Pancreas (tissue), 10 donors: ENCODE results near the gene STK10. TPM values are rescaled to one million over a fixed set of nuclear protein-coding genes. Genes with fewer than 3 reads are reported as not detected.

Experiments
- ATAC-seq, 4 donors: fragments of 200-7000 bp; cut with Tn5 transposase; one replicate each; pipeline versions ENCODE4 v1.8.0 to v1.9.1; 2020; ENCODE audit warnings: mild to moderate bottlenecking in 4 of 4, moderate library complexity in 4 of 4
- DNase-seq, 6 donors: peaks; one replicate each; pipeline ENCODE4 v3.0.0-alpha.2; 2020
- FAIRE-seq: peaks from 2 replicates; lab custom pipeline; 2012; peaks lifted over from hg19 to GRCh38; lab: Jason Lieb, UNC
- H3K27ac ChIP-seq, 4 donors: fragments of 200-600 bp; sonication (generic); 1 replicate in 3 of 4; 2 replicates in 1 of 4; pipeline versions ENCODE4 v1.5.0 to v1.8.0; 2020
- H3K27me3 ChIP-seq, 4 donors: fragments of 200-600 bp; one replicate each; pipeline ENCODE4 v1.8.0; 2021
- H3K36me3 ChIP-seq, 3 donors: fragments of 200-600 bp; sonication (generic) in 1 of 3; one replicate each; pipeline versions ENCODE4 v1.5.0 to v1.8.0; 2020 to 2021
- H3K4me1 ChIP-seq, 3 donors: fragments of 200-600 bp; one replicate each; pipeline ENCODE4 v1.8.0; 2021
- H3K4me3 ChIP-seq, 4 donors: fragments of 200-600 bp; sonication (generic) in 2 of 4; one replicate each; pipeline versions ENCODE4 v1.5.0 to v1.8.0; 2020 to 2021
- H3K9me3 ChIP-seq, 4 donors: fragments of 200-600 bp; one replicate each; pipeline ENCODE4 v1.8.0; 2021
- CTCF ChIP-seq, 4 donors: fragments of 200-600 bp; sonication (generic) in 3 of 4; IDR thresholded peaks; one replicate each; pipeline versions ENCODE4 v1.5.0 to v1.8.0; 2021; ENCODE audit warnings: antibody characterized with exemption in 4 of 4
- WGBS, 2 donors: extraction: QIAGEN DNeasy Blood & Tissue Kit; methylation state at CpG; one replicate each; pipeline ENCODE4 v1.1.7; 2013; 5-methylcytosine and 5-hydroxymethylcytosine counted together
- intact Hi-C, 3 donors: fragments of 100-400 bp; cut with DNase I; formaldehyde crosslinking; loops; one replicate each; pipeline versions ENCODE4 v1.11.1 to v1.14.2; 2022
- polyA plus RNA-seq, 2 donors: library from polyadenylated mRNA; stranded (reverse); fragments of 200-250 nt; gene quantifications; one replicate each; pipeline ENCODE4 v1.2.3, GENCODE V29; 2013
- total RNA-seq, 6 donors: library from RNA; stranded (reverse); fragmentation: NEBNext Ultra II Directional in 4 of 6; extraction: Animal tissue kit (Norgen Biotek cat#: 25700) in 4 of 6; gene quantifications; one replicate each; pipeline versions ENCODE4 v1.2.1 to v1.2.4, GENCODE V29; 2021 to 2023
- donor health status: healthy with polysubstance abuse.
- donor health status: DM: no; HTN: no; CAD: no; lungs with moderate emphysema.
- donor health status: DM: no; HTN: no; CAD: no.
- donor health status: control.
- donor health status: control.
- donor health status: Bipolar disorder and iron deficiency.
- donor health status: DM: yes; HTN: yes; CAD: no.
- donor health status: DM: no; HTN: no; CAD: no.
- donor health status: DM: no; HTN: no; CAD: no.
- donor health status: DM: yes; HTN: yes; CAD: no.

Gene STK10
- total and polyA plus RNA-seq, 8 donors: 4.1 to 16.3 (median 7.3) TPM

- H3K9me3 ChIP-seq: no peaks in the 10 kb centered on the region
- ATAC-seq (no peak), DNase-seq (no peak), FAIRE-seq (no peak)
- intact Hi-C loops: no loop called here
- WGBS, 2 donors: 87 to 95% methylated on average over 3 of the region's 3 CpGs
- TF ChIP-seq CTCF (IDR thresholded peaks at IDR 0.05): no peak
- H3K4me3 ChIP-seq: no peak overlapping the region
- no peaks in the 10 kb centered on the region for H3K4me1 ChIP-seq
- H3K36me3 ChIP-seq: no peaks in the 10 kb centered on the region
- no peak overlapping the region for H3K27ac ChIP-seq
- no peaks in the 10 kb centered on the region for H3K27me3 ChIP-seq
These were observed 94.1 kb downstream of the STK10 start for GRCh38 chr5:172093965-172094364.

- DNase-seq (no peak), ATAC-seq (no peak), FAIRE-seq (no peak)
- no peak for TF ChIP-seq CTCF (IDR thresholded peaks at IDR 0.05)
- H3K4me3 ChIP-seq: no peak overlapping the region
- WGBS, 2 donors: 88 to 93% methylated on average over 10 of the region's 10 CpGs
- H3K9me3 ChIP-seq: no peaks in the 10 kb centered on the region
- H3K27me3 ChIP-seq: no peaks in the 10 kb centered on the region
- no peak overlapping the region for H3K27ac ChIP-seq
- H3K36me3 ChIP-seq: no peaks in the 10 kb centered on the region
- intact Hi-C loops: no loop called here
- H3K4me1 ChIP-seq: no peaks in the 10 kb centered on the region
These were observed 94.5 kb downstream of the STK10 start for GRCh38 chr5:172093559-172093958.

GRCh38 chr5:172091956-172092732, 95.9 kb downstream of the STK10 start:
- no peaks in the 10 kb centered on the region for H3K36me3 ChIP-seq
- intact Hi-C loops: no loop called here
- ATAC-seq: no peak

GRCh38 chr5:172090976-172091547, 97.0 kb downstream of the STK10 start:
- DNase-seq (no peak), ATAC-seq (no peak), FAIRE-seq (no peak)
- Histone ChIP-seq H3K36me3 (no peaks in the 10 kb centered on the region), H3K27ac (no peak overlapping the region), H3K4me1 (no peaks in the 10 kb centered on the region), H3K4me3 (no peak overlapping the region), H3K27me3 (no peaks in the 10 kb centered on the region), H3K9me3 (no peaks in the 10 kb centered on the region)
- intact Hi-C loops: no loop called here
- 94% methylated on average over 10 of the region's 10 CpGs for WGBS, 2 donors
- TF ChIP-seq CTCF (IDR thresholded peaks at IDR 0.05): no peak

More at GRCh38 chr5:172091956-172092732, 95.9 kb downstream of the STK10 start:
- FAIRE-seq: no peak
- no peaks in the 10 kb centered on the region for H3K27me3 ChIP-seq
- WGBS, 2 donors: 93 to 96% methylated on average over 17 of the region's 17 CpGs
- H3K27ac ChIP-seq: no peak overlapping the region
- H3K9me3 ChIP-seq: no peaks in the 10 kb centered on the region
- TF ChIP-seq CTCF (IDR thresholded peaks at IDR 0.05): no peak
- no peak for DNase-seq
- no peak overlapping the region for H3K4me3 ChIP-seq
- H3K4me1 ChIP-seq: no peaks in the 10 kb centered on the region
